ENCODE data around the gene RNF32.
"Not testable (repeated sequence)": the region's sequence is repeated elsewhere in the genome, so short reads cannot be mapped to it uniquely, and the experiment has no call there.

The RNF32 gene

GRCh38 chr7:156684251-156684650 is 43.7 kb downstream of the RNF32 start:
- no peaks in the 10 kb centered on the region for H3K36me3 ChIP-seq
- H3K27me3 ChIP-seq, result no peaks in the 10 kb centered on the region
- no peak overlapping the region for H3K4me3 ChIP-seq (ENCODE audit: low read depth, low read length)
- TF ChIP-seq, protein P1, sequence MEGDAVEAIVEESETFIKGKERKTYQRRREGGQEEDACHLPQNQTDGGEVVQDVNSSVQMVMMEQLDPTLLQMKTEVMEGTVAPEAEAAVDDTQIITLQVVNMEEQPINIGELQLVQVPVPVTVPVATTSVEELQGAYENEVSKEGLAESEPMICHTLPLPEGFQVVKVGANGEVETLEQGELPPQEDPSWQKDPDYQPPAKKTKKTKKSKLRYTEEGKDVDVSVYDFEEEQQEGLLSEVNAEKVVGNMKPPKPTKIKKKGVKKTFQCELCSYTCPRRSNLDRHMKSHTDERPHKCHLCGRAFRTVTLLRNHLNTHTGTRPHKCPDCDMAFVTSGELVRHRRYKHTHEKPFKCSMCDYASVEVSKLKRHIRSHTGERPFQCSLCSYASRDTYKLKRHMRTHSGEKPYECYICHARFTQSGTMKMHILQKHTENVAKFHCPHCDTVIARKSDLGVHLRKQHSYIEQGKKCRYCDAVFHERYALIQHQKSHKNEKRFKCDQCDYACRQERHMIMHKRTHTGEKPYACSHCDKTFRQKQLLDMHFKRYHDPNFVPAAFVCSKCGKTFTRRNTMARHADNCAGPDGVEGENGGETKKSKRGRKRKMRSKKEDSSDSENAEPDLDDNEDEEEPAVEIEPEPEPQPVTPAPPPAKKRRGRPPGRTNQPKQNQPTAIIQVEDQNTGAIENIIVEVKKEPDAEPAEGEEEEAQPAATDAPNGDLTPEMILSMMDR (IDR thresholded peaks at IDR 0.05; ENCODE audit: low read depth, low read length), result no peak
- H3K9me3 ChIP-seq, result no peaks in the 10 kb centered on the region
- no peak for DNase-seq
- H3K4me1 ChIP-seq, result peaks cover 5% of the 10 kb centered on the region; the same call in 1 of the 2 replicates

DNA sequence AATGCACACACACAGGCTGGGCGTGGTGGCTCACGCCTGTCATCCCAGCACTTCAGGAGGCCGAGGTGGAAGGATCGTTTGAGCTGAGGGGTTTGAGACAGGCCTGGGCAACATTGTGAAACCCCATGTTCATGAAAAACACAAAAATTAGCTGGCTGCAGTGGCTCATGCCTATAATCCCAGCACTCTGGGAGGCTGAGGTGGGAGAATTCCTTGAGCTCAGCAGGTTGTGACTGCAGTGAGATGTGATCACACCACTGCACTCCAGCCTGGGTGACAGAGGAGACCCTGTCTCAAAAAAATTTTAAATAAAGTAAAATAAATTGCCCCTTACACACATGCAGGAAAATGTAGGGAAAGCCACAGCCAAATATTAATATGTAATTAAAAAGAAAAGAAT is 44.1 kb downstream of the RNF32 start:
- Histone ChIP-seq H3K36me3 (no peaks in the 10 kb centered on the region), H3K9me3 (no peaks in the 10 kb centered on the region)
- DNase-seq, result no peak

GRCh38 chr7:156691764-156692163 is 51.2 kb downstream of the RNF32 start:
- Histone ChIP-seq H3K27me3 (no peaks in the 10 kb centered on the region), H3K4me1 (peaks cover 5% of the 10 kb centered on the region; the same call in 1 of the 2 replicates), H3K9me3 (no peaks in the 10 kb centered on the region), H3K4me3 (ENCODE audit: low read depth, low read length) (no peak overlapping the region), H3K36me3 (no peaks in the 10 kb centered on the region)
- DNase-seq, result no peak
- TF ChIP-seq, protein P1 (IDR thresholded peaks at IDR 0.05; ENCODE audit: low read depth, low read length), result no peak

More for the DNA sequence above, 44.1 kb downstream of the RNF32 start:
- TF ChIP-seq, protein P1 (IDR thresholded peaks at IDR 0.05; ENCODE audit: low read depth, low read length), result no peak
- Histone ChIP-seq H3K4me3 (ENCODE audit: low read depth, low read length) (no peak overlapping the region), H3K4me1 (peaks cover 5% of the 10 kb centered on the region; the same call in 1 of the 2 replicates), H3K27me3 (no peaks in the 10 kb centered on the region)

- Histone ChIP-seq H3K36me3 (no peaks in the 10 kb centered on the region), H3K27me3 (no peaks in the 10 kb centered on the region), H3K4me1 (no peaks in the 10 kb centered on the region), H3K4me3 (ENCODE audit: low read depth, low read length) (no peak overlapping the region), H3K9me3 (no peaks in the 10 kb centered on the region; the same call in 1 of the 2 replicates)
- TF ChIP-seq, protein P1 (IDR thresholded peaks at IDR 0.05; ENCODE audit: low read depth, low read length), result no peak
- no peak for DNase-seq
Observed at GRCh38 chr7:156692849-156693248, 52.3 kb downstream of the RNF32 start.

- Histone ChIP-seq H3K4me3 (ENCODE audit: low read depth, low read length) (no peak overlapping the region), H3K36me3 (no peaks in the 10 kb centered on the region), H3K27me3 (no peaks in the 10 kb centered on the region), H3K4me1 (no peaks in the 10 kb centered on the region), H3K9me3 (no peaks in the 10 kb centered on the region; the same call in 1 of the 2 replicates)
- TF ChIP-seq, protein P1 (IDR thresholded peaks at IDR 0.05; ENCODE audit: low read depth, low read length), result no peak
- DNase-seq, result no peak
Observed at GRCh38 chr7:156693627-156694026, 53.1 kb downstream of the RNF32 start.

DNA sequence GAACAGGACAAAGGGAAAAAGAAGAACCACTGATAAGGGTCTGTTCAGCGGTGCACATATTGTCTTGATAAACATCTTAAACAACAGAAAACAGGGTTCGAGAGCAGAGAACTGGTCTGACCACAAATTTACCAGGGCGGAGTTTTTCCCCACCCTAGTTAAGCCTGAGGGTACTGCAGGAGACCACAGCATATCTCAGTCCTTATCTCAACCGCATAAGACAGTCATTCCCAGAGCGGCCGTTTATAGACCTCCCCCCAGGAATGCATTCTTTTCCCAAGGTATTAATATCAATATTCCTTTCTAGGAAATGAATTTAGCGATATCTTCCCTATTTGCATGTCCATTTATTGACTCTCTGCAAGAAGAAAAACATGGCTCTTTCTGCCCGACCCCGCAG is 56.7 kb downstream of the RNF32 start:
- not testable (repeated sequence) for DNase-seq; H3K4me3 ChIP-seq (ENCODE audit: low read depth, low read length); H3K36me3 ChIP-seq; H3K9me3 ChIP-seq; H3K4me1 ChIP-seq; H3K27me3 ChIP-seq

GRCh38 chr7:156698512-156698911 is 57.9 kb downstream of the RNF32 start:
- H3K27me3 ChIP-seq; H3K4me3 ChIP-seq (ENCODE audit: low read depth, low read length); H3K36me3 ChIP-seq; DNase-seq; H3K9me3 ChIP-seq; H3K4me1 ChIP-seq: not testable (repeated sequence)

GRCh38 chr7:156701787-156702186 is 61.2 kb downstream of the RNF32 start:
- H3K36me3 ChIP-seq; H3K4me3 ChIP-seq (ENCODE audit: low read depth, low read length); H3K9me3 ChIP-seq; H3K4me1 ChIP-seq; H3K27me3 ChIP-seq; DNase-seq: not testable (repeated sequence)
